Adipocyte (in vitro differentiated cells): Measurements from ENCODE around the gene SAMD3.

ENCODE experiments used
- DNase-seq: peaks from one replicate; pipeline ENCODE4 v3.0.0-alpha.2; 2015; ENCODE audit warnings: low read depth
- H3K27me3 ChIP-seq: replicated peaks from 2 replicates; pipeline ENCODE4 v1.7.0; 2013; ENCODE audit warnings: mild to moderate bottlenecking, low read length, moderate library complexity; ENCODE audit not compliant: control insufficient read depth, insufficient read depth
- H3K36me3 ChIP-seq: 2 replicates; pipeline ENCODE4 v1.7.0; 2013; ENCODE audit warnings: low read length, mild to moderate bottlenecking, moderate library complexity; ENCODE audit not compliant: control insufficient read depth, insufficient read depth, severe bottlenecking
- H3K4me1 ChIP-seq: 2 replicates; pipeline ENCODE4 v1.7.0; 2013; ENCODE audit warnings: mild to moderate bottlenecking, low read length, moderate library complexity; ENCODE audit not compliant: control insufficient read depth, insufficient read depth
- H3K4me3 ChIP-seq: 2 replicates; pipeline ENCODE4 v1.7.0; 2013; ENCODE audit warnings: mild to moderate bottlenecking, low read length, moderate library complexity
- H3K9ac ChIP-seq: 2 replicates; pipeline ENCODE4 v1.7.0; 2013; ENCODE audit warnings: mild to moderate bottlenecking, low read length, moderate library complexity
- H3K9me3 ChIP-seq: 2 replicates; pipeline ENCODE4 v1.7.0; 2013; ENCODE audit warnings: mild to moderate bottlenecking, low read length, moderate library complexity; ENCODE audit not compliant: control insufficient read depth

SAMD3 gene

GRCh38 chr6:130148181-130148580, 74.6 kb downstream of the SAMD3 start:
- Histone ChIP-seq H3K9ac (no peak overlapping the region), H3K4me3 (no peak overlapping the region), H3K36me3 (no peaks in the 10 kb centered on the region), H3K4me1 (no peaks in the 10 kb centered on the region), H3K9me3 (no peaks in the 10 kb centered on the region), H3K27me3 (no peaks in the 10 kb centered on the region)
- DNase-seq: no peak

- Histone ChIP-seq H3K9ac (no peak overlapping the region), H3K4me1 (no peaks in the 10 kb centered on the region), H3K9me3 (no peaks in the 10 kb centered on the region), H3K4me3 (no peak overlapping the region), H3K36me3 (no peaks in the 10 kb centered on the region), H3K27me3 (no peaks in the 10 kb centered on the region)
- DNase-seq: no peak
Measured at GRCh38 chr6:130147111-130147510, 75.6 kb downstream of the SAMD3 start.

- Histone ChIP-seq H3K27me3 (no peaks in the 10 kb centered on the region), H3K9ac (no peak overlapping the region), H3K9me3 (no peaks in the 10 kb centered on the region), H3K4me1 (peaks cover 13% of the 10 kb centered on the region), H3K36me3 (no peaks in the 10 kb centered on the region), H3K4me3 (no peak overlapping the region)
- peak; percentile 17 for DNase-seq
Measured at GRCh38 chr6:130143709-130144108, 79.0 kb downstream of the SAMD3 start.

GRCh38 chr6:130140084-130140483, 82.7 kb downstream of the SAMD3 start:
- H3K27me3 ChIP-seq: no peaks in the 10 kb centered on the region
- DNase-seq: peak; percentile 84

GRCh38 chr6:130138909-130139242, 83.9 kb downstream of the SAMD3 start:
- H3K4me1 ChIP-seq: peaks cover 13% of the 10 kb centered on the region
- no peak overlapping the region for H3K4me3 ChIP-seq
- no peaks in the 10 kb centered on the region for H3K27me3 ChIP-seq
- peaks cover 9% of the 10 kb centered on the region for H3K36me3 ChIP-seq
- H3K9ac ChIP-seq: no peak overlapping the region
- no peaks in the 10 kb centered on the region for H3K9me3 ChIP-seq
- DNase-seq: no peak

More at GRCh38 chr6:130140084-130140483, 82.7 kb downstream of the SAMD3 start:
- Histone ChIP-seq H3K9me3 (no peaks in the 10 kb centered on the region), H3K4me1 (peaks cover 13% of the 10 kb centered on the region), H3K4me3 (no peak overlapping the region), H3K9ac (no peak overlapping the region), H3K36me3 (peaks cover 9% of the 10 kb centered on the region)

- DNase-seq: no peak
- peaks cover 13% of the 10 kb centered on the region for H3K4me1 ChIP-seq
- H3K27me3 ChIP-seq: no peaks in the 10 kb centered on the region
- H3K9me3 ChIP-seq: no peaks in the 10 kb centered on the region
- H3K9ac ChIP-seq: no peak overlapping the region
- peaks cover 9% of the 10 kb centered on the region for H3K36me3 ChIP-seq
- H3K4me3 ChIP-seq: no peak overlapping the region
Measured at GRCh38 chr6:130138116-130138908, 84.4 kb downstream of the SAMD3 start.

- no peak overlapping the region for H3K9ac ChIP-seq
- no peak for DNase-seq
- H3K27me3 ChIP-seq: no peaks in the 10 kb centered on the region
- no peaks in the 10 kb centered on the region for H3K9me3 ChIP-seq
- peaks cover 9% of the 10 kb centered on the region for H3K36me3 ChIP-seq
- peaks cover 13% of the 10 kb centered on the region for H3K4me1 ChIP-seq
- no peak overlapping the region for H3K4me3 ChIP-seq
Measured at GRCh38 chr6:130136798-130137197, 86.0 kb downstream of the SAMD3 start.

GRCh38 chr6:130134582-130134981, 88.2 kb downstream of the SAMD3 start:
- Histone ChIP-seq H3K36me3 (peaks cover 9% of the 10 kb centered on the region), H3K9me3 (no peaks in the 10 kb centered on the region), H3K4me3 (no peak overlapping the region), H3K4me1 (peaks cover 1% of the 10 kb centered on the region), H3K27me3 (no peaks in the 10 kb centered on the region), H3K9ac (no peak overlapping the region)
- no peak for DNase-seq

- no peak for DNase-seq
- Histone ChIP-seq H3K9ac (no peak overlapping the region), H3K4me3 (no peak overlapping the region), H3K9me3 (no peaks in the 10 kb centered on the region), H3K4me1 (no peaks in the 10 kb centered on the region), H3K36me3 (peaks cover 9% of the 10 kb centered on the region), H3K27me3 (no peaks in the 10 kb centered on the region)
Measured at GRCh38 chr6:130132286-130132701, 90.5 kb downstream of the SAMD3 start.

- H3K4me3 ChIP-seq: no peak overlapping the region
- H3K9ac ChIP-seq: no peak overlapping the region
- H3K27me3 ChIP-seq: no peaks in the 10 kb centered on the region
- H3K9me3 ChIP-seq: no peaks in the 10 kb centered on the region
- no peaks in the 10 kb centered on the region for H3K36me3 ChIP-seq
- no peaks in the 10 kb centered on the region for H3K4me1 ChIP-seq
- peak; percentile 64 for DNase-seq
Measured at GRCh38 chr6:130129762-130130246, 92.9 kb downstream of the SAMD3 start.

GRCh38 chr6:130128326-130128725, 94.4 kb downstream of the SAMD3 start:
- no peak for DNase-seq
- no peak overlapping the region for H3K9ac ChIP-seq
- no peaks in the 10 kb centered on the region for H3K4me1 ChIP-seq
- H3K27me3 ChIP-seq: no peaks in the 10 kb centered on the region
- H3K36me3 ChIP-seq: no peaks in the 10 kb centered on the region
- H3K9me3 ChIP-seq: no peaks in the 10 kb centered on the region
- H3K4me3 ChIP-seq: no peak overlapping the region

- H3K4me3 ChIP-seq: no peak overlapping the region
- no peaks in the 10 kb centered on the region for H3K4me1 ChIP-seq
- H3K9ac ChIP-seq: no peak overlapping the region
- no peak for DNase-seq
- no peaks in the 10 kb centered on the region for H3K36me3 ChIP-seq
- H3K9me3 ChIP-seq: no peaks in the 10 kb centered on the region
- no peaks in the 10 kb centered on the region for H3K27me3 ChIP-seq
Measured at GRCh38 chr6:130127195-130127594, 95.6 kb downstream of the SAMD3 start.
